Raji (cell line): Measurements from ENCODE around the gene PATZ1.

Source experiments
- POLR2A ChIP-seq: IDR thresholded peaks from 2 replicates; pipeline ENCODE4 v1.6.1; 2011; ENCODE audit warnings: low read depth, low read length, control low read depth; ENCODE audit not compliant: insufficient read depth

PATZ1 gene

DNA sequence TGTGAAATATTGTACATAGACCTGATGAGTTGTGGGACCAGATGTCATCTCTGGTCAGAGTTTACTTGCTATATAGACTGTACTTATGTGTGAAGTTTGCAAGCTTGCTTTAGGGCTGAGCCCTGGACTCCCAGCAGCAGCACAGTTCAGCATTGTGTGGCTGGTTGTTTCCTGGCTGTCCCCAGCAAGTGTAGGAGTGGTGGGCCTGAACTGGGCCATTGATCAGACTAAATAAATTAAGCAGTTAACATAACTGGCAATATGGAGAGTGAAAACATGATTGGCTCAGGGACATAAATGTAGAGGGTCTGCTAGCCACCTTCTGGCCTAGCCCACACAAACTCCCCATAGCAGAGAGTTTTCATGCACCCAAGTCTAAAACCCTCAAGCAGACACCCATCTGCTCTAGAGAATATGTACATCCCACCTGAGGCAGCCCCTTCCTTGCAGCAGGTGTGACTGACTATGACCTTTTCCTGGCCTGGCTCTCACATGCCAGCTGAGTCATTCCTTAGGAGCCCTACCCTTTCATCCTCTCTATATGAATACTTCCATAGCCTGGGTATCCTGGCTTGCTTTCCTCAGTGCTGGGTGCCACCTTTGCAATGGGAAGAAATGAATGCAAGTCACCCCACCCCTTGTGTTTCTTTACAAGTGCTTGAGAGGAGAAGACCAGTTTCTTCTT is 66.2 kb downstream of the PATZ1 start:
- no peak for TF ChIP-seq POLR2A

DNA sequence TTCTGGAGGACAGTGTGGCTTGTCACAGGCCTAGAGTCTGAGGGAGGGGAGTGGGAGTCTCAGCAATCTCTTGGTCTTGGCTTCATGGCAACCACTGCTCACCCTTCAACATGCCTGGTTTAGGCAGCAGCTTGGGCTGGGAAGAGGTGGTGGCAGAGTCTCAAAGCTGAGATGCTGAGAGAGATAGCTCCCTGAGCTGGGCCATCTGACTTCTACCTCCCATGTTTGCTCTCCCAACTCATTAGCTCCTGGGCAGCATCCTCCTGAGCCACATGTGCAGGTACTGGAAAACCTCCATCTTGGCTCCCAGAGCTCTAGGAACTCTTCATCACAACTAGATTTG is 66.8 kb downstream of the PATZ1 start:
- TF ChIP-seq POLR2A = no peak

DNA sequence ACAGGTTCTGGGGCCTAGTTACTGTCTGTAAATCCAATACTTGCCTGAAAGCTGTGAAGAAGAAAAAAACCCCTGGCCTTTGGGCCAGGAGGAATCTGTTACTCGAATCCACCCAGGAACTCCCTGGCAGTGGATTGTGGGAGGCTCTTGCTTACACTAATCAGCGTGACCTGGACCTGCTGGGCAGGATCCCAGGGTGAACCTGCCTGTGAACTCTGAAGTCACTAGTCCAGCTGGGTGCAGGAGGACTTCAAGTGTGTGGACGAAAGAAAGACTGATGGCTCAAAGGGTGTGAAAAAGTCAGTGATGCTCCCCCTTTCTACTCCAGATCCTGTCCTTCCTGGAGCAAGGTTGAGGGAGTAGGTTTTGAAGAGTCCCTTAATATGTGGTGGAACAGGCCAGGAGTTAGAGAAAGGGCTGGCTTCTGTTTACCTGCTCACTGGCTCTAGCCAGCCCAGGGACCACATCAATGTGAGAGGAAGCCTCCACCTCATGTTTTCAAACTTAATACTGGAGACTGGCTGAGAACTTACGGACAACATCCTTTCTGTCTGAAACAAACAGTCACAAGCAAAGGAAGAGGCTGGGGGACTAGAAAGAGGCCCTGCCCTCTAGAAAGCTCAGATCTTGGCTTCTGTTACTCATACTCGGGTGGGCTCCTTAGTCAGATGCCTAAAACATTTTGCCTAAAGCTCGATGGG is 67.4 kb downstream of the PATZ1 start:
- no peak for TF ChIP-seq POLR2A

DNA sequence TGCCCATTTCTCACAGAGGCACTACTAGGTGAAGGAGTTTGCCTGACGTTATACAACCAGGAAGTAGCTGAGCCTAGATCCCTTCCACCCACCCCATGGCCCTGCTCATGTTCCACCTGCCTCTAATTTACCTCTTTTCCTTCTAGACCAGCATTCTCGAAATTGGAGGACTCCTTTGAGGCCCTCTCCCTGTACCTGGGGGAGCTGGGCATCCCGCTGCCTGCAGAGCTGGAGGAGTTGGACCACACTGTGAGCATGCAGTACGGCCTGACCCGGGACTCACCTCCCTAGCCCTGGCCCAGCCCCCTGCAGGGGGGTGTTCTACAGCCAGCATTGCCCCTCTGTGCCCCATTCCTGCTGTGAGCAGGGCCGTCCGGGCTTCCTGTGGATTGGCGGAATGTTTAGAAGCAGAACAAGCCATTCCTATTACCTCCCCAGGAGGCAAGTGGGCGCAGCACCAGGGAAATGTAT is 68.0 kb downstream of the PATZ1 start:
- TF ChIP-seq POLR2A = no peak

DNA sequence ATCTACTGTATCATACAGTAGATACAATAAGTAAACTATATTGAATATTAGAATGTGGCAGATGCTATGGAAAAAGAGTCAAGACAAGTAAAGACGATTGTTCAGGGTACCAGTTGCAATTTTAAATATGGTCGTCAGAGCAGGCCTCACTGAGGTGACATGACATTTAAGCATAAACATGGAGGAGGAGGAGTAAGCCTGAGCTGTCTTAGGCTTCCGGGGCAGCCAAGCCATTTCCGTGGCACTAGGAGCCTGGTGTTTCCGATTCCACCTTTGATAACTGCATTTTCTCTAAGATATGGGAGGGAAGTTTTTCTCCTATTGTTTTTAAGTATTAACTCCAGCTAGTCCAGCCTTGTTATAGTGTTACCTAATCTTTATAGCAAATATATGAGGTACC is 68.4 kb downstream of the PATZ1 start:
- no peak for TF ChIP-seq POLR2A

DNA sequence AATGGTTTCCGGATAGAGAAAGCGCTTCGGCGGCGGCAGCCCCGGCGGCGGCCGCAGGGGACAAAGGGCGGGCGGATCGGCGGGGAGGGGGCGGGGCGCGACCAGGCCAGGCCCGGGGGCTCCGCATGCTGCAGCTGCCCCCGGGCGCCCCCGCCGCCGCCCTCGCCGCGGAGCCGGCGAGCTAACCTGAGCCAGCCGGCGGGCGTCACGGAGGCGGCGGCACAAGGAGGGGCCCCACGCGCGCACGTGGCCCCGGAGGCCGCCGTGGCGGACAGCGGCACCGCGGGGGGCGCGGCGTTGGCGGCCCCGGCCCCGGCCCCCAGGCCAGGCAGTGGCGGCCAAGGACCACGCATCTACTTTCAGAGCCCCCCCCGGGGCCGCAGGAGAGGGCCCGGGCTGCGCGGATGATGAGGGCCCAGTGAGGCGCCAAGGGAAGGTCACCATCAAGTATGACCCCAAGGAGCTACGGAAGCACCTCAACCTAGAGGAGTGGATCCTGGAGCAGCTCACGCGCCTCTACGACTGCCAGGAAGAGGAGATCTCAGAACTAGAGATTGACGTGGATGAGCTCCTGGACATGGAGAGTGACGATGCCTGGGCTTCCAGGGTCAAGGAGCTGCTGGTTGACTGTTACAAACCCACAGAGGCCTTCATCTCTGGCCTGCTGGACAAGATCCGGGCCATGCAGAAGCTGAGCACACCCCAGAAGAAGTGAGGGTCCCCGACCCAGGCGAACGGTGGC is 69.5 kb downstream of the PATZ1 start:
- no peak for TF ChIP-seq POLR2A
